Medulla oblongata (tissue), 1 donor: ENCODE measurements around the gene PUM2.
A peak's percentile ranks its signal among the peaks of the same experiment; 100 is the strongest.
"Not testable (repeated sequence)": the region's sequence is repeated elsewhere in the genome, so short reads cannot be mapped to it uniquely, and the experiment has no call there.

Experiments
- DNase-seq: peaks from one replicate; pipeline ENCODE4 v3.0.0-alpha.2; 2015; ENCODE audit errors: extremely low spot score

The PUM2 gene

GRCh38 chr2:20350753-20351554 lies at the start of gene PUM2:
TSS of gene PUM2 (minus strand) at chr2:20350844. CDS start at chr2:20327360, 23,484 bp downstream.
- peak; percentile 93 for DNase-seq

- DNase-seq, result no peak
Measured at GRCh38 chr2:20400306-20400705, 49.7 kb upstream of the PUM2 start.

GRCh38 chr2:20398956-20399567 lies 48.4 kb upstream of the PUM2 start:
- DNase-seq, result no peak

- no peak for DNase-seq
Measured at GRCh38 chr2:20397811-20398447, 47.3 kb upstream of the PUM2 start.

GRCh38 chr2:20396356-20397000 lies 45.8 kb upstream of the PUM2 start:
- DNase-seq, result no peak

GRCh38 chr2:20393986-20394385 lies 43.3 kb upstream of the PUM2 start:
- DNase-seq, result no peak

GRCh38 chr2:20391951-20392699 lies 41.5 kb upstream of the PUM2 start:
- no peak for DNase-seq

GRCh38 chr2:20390524-20391123 lies 40.0 kb upstream of the PUM2 start:
- no peak for DNase-seq

- DNase-seq, result no peak
Measured at GRCh38 chr2:20384953-20385352, 34.3 kb upstream of the PUM2 start.

GRCh38 chr2:20382965-20383810 lies 32.5 kb upstream of the PUM2 start:
- no peak for DNase-seq

- peak; percentile 90 for DNase-seq
Measured at GRCh38 chr2:20381457-20381856, 30.8 kb upstream of the PUM2 start.

GRCh38 chr2:20378891-20379519 lies 28.4 kb upstream of the PUM2 start:
- DNase-seq, result peak; percentile 96

GRCh38 chr2:20378341-20378740 lies 27.7 kb upstream of the PUM2 start:
- DNase-seq, result no peak

- DNase-seq, result no peak
Measured at GRCh38 chr2:20377741-20378140, 27.1 kb upstream of the PUM2 start.

GRCh38 chr2:20374982-20375381 lies 24.3 kb upstream of the PUM2 start:
- DNase-seq, result not testable (repeated sequence)

GRCh38 chr2:20372896-20373640 lies 22.4 kb upstream of the PUM2 start:
- DNase-seq, result no peak

GRCh38 chr2:20371323-20372025 lies 20.8 kb upstream of the PUM2 start:
- DNase-seq, result no peak

GRCh38 chr2:20370191-20370590 lies 19.5 kb upstream of the PUM2 start:
- no peak for DNase-seq
